ENCODE results near the gene GARIN5B.
"Not testable (repeated sequence)": the region's sequence is repeated elsewhere in the genome, so short reads cannot be mapped to it uniquely, and the experiment has no call there.

GARIN5B gene

DNA sequence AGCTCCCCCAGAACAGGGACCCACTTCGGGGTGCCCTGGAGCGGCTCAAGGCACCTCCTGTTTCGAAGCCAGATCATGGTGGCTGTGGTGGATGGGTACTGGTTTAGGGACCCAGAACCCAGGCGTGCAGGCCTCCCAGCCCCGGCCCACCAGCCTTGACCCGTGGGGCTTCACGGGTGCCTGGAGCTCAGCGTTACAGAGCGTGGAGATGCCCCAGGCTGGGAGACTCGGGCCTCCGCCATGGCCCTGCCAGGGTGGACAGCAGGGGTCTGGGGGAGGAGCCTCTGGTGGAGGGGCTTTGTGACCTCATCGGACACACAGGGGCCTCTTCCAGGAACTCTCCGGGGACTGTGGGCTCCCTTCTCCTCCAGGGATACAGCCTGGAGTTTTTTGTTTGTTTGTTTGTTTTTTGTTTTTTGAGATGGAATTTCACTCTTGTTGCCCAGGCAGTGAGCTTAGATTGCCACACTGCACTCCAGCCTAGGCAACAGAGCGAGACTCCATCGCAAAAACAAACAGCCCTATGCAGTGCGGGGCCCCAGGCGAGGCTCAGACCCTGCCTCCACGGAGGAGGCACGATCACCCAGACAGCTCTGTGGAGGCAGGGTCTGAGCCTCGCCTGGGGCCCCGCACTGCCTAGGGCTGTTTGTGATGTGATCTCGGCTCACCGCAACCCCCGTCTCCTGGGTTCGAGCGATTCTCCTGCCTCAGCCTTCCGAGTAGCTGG lies at the start of gene GARIN5B:
TSS of gene GARIN5B (minus strand) at position 271 of the 727 bp plus-strand sequence. CDS start at position 77, 194 bp downstream.
- DNase-seq, result no peak

DNA sequence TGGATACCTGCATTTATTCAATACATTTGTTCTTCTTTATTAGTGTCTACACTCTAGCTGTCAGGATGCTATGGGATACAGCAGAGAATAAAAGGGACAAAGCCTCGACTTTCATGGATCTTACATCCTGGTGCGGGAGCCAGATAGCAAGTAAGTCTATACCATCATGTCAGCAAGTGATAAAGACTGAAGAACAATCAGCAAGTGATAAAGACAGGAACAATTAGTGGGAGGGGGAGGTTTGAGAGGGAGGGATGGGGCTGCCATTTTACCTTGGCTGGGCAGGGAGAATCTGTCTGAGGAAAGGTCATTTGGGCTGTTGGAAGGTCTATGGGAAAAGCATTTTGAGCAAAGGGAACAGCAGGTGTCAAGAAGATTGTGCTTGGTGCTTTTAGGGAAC lies 47.1 kb upstream of the GARIN5B start:
- DNase-seq, result no peak

DNA sequence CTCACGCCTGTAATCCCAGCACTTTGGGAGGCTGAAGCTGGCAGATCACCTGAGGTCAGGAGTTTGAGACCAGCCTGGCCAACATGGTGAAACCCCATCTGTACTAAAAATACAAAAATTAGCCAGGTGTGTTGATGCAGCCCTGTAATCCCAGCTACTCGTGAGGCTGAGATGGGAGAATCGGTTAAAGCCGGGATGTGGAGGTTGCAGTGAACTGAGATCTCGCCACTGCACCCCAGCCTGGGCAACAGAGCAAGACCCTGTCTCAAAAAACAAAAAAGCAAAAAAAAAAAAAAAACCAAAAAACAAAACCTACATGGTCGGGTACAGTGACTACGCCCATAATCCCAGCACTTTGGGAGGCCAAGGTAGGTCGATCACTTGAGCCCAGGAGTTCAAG lies 46.1 kb upstream of the GARIN5B start:
- not testable (repeated sequence) for DNase-seq

- no peak for DNase-seq
Measured at GRCh38 chr19:55408533-55408872, 45.4 kb upstream of the GARIN5B start.

DNA sequence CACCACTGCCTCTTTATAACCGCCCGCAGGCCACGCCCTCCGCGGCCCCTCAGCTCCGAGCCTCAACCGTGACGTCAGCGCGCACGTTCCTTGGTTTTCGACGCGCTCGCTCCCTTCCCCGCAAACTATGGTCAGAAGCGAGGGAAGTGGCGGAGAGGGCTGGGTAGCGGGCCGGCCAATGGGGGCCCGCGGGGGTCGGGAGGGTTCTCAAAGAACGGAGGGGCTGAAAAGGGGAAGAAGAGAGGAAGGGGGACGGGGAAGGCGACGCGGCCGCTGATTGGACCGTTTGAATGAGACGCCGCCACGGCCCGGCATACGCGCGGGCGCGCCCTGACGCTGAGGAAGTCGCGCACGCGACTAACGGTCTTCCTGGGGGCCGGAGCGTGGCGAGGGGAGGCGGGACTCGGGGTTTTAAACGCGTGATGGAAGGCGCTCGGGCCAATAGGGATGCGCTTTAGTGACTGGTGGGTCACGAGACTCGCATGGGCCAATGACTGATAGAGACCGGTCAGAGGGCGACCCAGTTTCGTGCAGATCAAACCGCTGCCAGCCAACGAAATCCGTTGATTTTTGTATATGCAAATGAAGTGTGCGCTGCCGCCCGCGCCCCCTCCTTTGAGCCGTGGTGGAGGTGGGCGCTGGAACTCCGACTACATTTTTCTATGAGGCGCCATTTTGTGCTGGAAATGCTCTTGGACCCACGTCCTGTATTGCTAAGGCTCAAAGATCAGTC lies 44.9 kb upstream of the GARIN5B start:
- peak; percentile 98 for DNase-seq

DNA sequence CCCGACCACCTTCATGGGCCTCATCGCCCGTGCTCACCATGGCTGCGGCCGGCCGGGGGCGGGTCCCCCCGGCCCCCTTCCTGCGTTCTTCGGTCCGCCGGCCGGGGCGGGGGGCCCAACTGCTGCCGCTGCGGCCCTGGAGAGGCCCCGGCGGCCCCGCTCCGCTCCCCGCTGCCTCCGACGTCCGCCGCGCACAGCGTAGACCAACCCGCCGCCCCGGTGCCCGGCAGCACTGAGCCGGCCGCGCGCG lies 44.4 kb upstream of the GARIN5B start, which contains the start of gene UBE2S:
TSS of gene UBE2S (minus strand) at position 239 of the 250 bp plus-strand sequence. CDS start at position 40, 199 bp downstream.
- DNase-seq, result not testable (repeated sequence)

DNA sequence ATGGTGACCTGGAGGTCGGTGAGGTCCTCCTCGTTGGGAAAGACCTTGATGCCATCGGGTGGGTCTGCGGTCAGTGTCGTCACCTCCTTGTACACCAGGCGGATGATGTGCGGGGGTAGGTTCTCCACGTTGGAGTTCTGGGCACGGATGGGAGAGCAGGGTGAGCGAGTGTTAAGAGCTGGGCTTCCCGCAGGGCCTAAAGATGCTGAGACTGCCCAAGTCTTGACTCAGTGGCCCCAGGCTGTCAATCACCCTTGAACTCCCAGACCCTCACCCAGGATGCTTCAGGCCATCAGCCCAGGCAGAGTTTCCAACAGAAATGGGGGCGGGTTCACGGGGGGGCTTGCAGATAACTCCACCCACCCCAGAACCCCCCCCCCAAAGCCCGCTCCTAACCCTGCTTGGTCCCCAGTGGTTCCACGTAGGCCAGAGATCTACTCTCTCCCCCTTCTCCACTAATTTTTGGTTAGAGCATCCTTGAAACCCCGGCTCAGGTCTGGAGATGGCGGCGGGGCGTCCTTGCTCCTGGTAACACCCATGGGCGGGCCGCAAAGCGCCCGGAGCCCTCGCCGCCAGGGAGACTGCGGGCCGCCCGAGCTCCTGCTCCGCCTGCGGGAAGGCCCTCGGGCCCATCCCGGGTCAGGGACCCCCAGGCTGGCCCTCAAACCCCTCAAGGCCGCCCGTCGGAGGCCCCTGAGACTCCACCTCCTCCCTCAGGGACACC lies 43.9 kb upstream of the GARIN5B start:
- peak; percentile 30 for DNase-seq

GRCh38 chr19:55406091-55406825 lies 43.2 kb upstream of the GARIN5B start:
- no peak for DNase-seq

DNA sequence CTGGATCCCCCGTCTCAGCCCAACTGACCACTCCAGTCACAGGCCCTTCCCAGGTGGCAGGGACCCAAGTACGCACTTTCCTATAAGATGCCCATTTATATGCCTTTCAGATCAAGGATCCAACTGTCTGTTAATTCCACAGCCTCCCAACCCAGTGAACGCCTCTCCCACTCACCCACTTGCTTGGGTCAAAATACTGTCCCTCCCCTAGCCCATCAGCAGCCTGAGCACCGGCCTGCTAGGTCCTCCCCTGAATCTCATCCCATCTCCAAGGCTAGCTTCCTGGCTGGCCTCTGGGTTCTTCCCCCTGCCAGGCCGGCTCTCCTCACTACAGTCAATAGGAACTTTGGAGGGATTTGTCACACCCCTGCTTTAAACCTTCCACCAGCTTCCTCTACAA lies 42.6 kb upstream of the GARIN5B start:
- DNase-seq, result no peak

DNA sequence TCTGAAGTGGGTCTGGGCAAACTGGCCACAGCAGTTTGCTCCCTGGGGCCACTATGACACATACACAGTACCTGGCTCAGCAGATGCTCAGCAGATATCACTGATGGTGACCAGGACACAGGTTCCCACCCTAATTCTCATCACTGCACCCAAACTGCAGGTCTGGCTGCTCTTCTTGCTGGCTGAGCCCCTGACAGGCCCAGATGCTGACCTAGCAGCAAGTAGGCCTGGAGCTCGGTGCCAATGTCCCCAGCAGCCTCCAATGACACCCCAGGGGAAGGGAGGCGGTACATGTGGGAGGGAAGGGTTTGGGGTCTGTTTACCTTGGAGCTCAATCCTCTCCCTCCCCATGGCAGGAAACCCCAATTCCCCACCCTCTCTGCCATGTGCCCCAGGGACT lies 39.4 kb upstream of the GARIN5B start:
- no peak for DNase-seq

DNA sequence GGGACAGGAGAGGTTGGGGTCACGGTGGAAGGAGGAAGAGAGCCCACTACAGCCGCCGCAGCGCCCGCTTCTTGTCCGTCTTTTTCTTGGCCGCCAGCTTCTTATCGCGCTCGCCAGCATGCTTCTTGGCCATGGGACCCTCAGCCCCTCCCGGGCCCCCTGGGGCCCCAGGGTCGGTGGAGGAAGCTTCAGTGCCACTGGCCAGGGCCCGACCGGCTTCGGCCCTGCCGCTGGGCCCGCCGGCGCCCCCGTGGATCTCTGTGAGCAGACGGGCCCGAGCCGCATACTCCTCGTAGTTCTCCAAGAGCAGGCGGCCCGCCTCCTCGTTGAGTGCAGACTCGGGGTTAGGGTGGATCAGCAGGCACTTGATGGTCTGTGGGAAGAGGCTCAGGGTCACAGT lies 38.3 kb upstream of the GARIN5B start:
- not testable (repeated sequence) for DNase-seq

DNA sequence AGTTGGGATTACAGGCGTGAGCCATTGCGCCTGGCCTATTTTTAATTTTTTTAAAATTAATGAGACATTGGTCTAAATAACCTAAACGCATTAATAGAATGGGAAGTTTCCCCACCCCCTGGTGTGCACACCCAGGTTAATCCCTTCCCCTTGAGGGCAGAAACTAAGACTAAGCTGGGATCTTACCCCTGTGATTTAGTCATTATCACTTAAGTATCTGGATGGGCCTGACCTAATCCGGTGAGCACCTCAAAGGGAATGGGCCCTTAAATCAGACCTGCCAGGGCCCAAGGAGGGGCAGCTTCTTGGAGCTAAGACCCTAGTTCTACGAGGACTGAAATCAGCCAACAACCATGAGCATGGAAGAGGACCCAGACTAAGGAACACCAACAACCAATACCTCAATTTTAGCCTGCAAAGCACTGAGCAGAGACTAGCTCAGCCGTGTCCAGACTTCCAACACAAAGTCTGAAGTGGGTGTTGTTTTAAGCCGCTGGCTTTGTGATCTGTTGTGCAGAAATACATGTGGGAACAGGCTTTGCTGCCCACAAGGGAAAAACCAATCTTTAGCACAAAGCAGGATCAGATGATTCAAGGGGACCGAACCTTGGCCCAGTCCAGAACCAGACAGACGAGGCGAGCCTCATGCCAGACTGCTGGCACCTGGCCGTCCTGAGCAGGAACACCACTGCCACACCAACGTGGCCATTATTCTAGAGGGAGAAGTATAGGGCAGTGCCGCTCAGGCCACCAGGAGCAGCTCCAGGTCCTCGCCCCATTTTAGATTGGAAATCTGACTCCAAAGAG lies 37.4 kb upstream of the GARIN5B start:
- no peak for DNase-seq

DNA sequence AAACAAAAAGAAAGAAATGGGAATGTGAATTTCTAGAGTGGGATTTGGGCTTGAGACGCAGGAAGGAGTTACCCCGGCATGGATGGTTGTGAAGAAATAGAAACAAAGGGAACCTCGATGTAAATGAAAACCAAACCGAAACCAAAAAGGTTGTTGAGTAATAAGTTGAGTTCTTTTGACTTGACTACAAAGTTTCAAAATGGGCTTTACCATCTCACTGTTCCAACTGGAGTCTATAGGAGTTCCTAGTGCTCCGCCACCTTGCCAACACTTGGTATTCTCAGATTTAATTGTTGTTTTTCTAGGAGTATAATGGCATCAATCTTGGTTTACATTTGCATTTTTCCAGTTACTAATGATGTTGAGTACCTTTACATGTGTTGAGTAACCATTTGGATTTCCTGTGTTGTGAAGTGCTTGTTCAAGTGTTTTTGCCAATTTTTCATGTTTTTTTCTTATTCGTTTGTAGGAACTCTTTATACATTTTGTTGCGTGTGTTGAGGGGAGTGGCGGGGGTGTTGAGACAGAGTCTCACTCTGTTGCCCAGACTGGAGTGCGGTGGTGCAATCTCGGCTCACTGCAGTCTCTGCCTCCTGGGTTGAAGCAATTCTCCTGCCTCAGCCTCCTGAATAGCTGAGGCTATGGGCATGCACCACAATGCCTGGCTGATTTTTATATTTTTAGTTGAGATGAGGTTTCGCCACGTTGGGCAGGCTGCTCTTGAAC lies 35.3 kb upstream of the GARIN5B start:
- DNase-seq, result no peak

DNA sequence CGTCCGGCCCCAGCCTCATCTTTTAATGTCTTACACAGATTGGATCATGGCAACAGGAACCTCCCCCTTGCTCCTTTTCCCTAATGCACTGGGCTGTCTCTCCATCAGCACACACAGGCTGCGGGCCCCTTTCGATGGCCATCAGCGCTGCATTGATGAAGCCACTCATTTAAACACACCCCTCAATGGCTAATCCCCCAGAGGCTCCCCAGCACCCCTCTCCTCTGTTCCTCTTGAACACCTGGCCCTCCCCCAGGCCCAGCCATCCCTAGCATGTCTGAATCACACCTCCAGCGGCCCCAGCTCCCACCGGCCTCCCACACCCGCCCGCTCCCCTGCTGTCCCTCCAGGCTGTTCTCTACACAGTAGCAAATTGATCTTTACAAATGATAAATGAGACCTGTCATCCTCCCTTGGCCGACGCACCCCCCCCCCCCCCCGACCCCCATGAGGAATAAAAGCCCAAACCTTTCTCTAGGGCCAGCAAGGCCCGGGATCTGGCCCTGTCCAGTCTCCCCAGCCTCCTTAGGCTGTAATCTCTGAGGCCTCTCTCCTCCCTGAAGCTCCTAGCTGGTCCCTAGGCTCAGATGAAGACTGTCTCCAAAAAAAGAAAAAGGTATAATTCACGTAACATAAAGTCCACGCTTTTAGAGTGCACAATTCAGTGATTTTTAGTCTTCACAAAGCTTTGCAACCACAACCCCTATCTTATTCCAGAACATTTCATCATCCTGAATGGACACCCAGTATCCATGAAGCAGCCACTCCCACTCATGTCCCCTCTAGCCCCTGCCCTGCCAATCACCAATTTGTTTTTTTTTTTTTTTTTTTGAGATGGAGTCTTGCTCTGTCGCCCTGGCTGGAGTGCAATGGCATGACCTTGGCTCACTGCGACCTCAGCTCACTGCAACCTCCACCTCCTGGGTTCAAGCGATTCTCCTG lies 30.0 kb upstream of the GARIN5B start:
- no peak for DNase-seq

DNA sequence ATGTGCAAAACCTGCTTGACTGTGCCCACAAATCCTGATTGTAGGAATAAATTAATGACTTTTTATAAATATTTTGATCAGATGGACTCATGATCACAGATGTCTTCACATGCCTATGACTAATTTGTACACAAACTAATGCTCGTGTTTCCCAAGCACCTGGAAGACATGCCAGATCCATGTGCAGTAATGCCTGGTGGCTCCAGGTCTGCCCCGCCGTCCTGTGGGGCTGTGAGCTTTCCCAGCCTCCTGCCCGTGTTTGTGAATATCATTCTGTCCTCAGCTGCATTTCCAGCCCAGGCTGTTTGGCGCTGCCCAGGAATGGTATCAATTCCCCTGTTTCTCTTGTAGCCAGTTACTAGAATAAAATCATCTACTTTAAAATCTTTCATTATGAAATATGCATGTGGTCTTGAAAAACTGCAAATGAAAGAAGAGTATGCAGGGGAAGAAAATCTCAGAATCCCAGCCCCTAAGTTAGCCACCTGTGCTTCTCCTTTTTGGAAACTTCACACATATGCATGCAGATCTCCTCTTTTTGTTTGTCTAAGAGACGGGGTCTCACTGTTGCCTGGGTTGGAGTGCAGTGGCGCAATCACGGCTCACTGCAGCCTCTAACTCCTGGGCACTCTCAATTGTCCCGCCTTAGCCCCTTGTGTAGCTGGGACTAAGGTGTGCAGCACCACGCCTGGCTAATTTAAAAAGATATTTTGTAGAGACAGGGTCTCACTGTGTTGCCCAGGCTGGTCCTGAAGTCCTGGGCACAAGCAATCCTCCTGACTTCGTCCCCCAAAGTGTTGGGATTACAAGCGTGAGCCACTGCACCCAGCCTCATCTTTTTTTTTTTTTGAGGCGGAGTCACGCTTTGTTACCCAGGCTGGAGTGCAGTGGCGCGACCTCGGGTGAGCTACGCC lies 28.9 kb upstream of the GARIN5B start:
- no peak for DNase-seq

DNA sequence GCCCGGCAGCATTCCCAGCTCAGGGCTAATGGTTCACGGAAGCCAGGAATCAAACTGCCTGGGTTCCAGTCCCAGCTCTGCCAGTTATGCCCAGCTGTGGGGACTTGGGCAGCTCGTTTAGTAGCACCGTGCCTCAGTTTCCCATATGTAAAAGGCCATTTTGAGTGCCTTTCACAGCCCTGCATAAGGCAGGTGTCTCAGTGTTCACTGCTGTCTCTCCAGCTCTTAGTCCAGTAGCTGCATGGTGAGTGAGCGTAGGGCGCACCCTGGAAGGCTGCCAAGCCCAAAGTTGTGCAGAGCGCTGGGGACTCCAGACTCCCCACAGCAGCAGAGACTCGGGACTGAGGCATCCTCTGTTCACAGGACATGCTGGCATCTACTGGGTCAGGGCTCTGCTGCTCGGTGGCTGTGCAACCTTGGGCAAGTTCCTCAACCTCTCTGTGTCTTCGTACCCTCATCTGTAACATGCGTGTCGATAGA lies 28.2 kb upstream of the GARIN5B start:
- DNase-seq, result no peak

GRCh38 chr19:55390461-55390880 lies 27.4 kb upstream of the GARIN5B start:
- no peak for DNase-seq

DNA sequence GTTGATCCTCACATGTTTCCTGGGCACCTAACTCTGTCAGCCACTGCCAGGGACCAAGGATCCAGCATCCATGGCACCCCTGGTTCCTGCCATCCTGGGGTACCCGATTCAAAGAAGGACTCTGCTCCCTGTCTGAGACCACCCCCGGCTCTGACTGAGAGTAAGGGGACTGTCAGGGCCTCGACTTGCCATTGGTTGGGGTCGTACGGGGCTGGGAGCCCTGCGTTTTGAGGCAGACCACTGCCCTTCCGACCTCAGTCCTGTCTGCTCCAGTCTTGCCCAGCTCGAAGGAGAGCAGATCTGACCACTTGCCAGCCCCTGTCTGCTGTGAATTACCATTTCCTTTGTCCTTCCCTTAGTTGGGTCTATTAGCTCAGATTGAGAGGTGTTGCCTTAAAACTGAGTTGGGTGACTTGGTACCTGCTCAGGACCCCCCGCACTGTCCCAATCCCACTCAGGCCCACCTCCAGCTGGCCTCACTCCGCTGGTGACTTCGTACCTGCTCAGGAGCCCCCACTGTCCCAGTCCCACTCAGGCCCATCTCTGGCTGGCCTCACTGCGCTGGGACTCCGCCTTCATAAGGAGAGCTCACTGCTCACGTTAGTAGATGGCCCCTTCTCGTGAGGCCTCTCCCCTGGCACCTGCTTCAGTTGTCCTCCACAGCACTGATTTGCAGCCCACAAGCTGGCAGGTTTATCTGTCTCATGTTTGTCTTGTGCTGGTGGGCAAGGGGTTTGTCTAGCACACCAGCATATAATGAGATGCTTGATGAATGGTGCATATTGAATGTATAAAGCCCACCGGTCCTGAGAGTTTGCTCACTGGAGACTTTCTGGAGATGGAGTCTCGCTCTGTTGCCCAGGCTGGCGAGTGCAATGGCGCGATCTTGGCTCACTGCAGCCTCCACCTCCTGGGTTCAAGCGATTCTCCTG lies 26.6 kb upstream of the GARIN5B start:
- no peak for DNase-seq
